Posterior cingulate gyrus (tissue), 11 donors: Measurements from ENCODE around the gene DCAF6.
A peak's percentile ranks its signal among the peaks of the same experiment; 100 is the strongest.
"Not testable (repeated sequence)": the region's sequence is repeated elsewhere in the genome, so short reads cannot be mapped to it uniquely, and the experiment has no call there.

ENCODE experiments used
- DNase-seq, 10 donors: peaks; one replicate each; pipeline versions ENCODE4 v3.0.0 to v3.0.0-alpha.2; 2020 to 2021; ENCODE audit warnings: mixed read lengths in 3 of 10
- intact Hi-C: fragments of 100-400 bp; cut with DNase I; formaldehyde crosslinking; loops from one replicate; pipeline ENCODE4 v1.15.1; 2023

DCAF6 gene

GRCh38 chr1:167936068-167936929 is at the start of gene DCAF6:
DCAF6 (plus strand) TSS chr1:167936683; CDS start chr1:167936912, 229 bp downstream.
- intact Hi-C loops: loop anchor here (2.0 to 10.0 kb wide), 3 partner anchors 121 to 214 kb away; partner anchors contain the start of gene MPZL1
- peak; percentile 90 to 99 (median 94) for DNase-seq

GRCh38 chr1:167887187-167887586 is 49.3 kb upstream of the DCAF6 start:
- DNase-seq, intact Hi-C loops: not testable (repeated sequence)

- intact Hi-C loops: no loop called here
- DNase-seq: no peak
Measured at GRCh38 chr1:167890400-167890799, 46.1 kb upstream of the DCAF6 start.

GRCh38 chr1:167893798-167894197 is 42.7 kb upstream of the DCAF6 start:
- intact Hi-C loops: no loop called here
- DNase-seq: peak in 1 of 10 donors; percentile 22

- DNase-seq: no peak
- intact Hi-C loops: no loop called here
Measured at GRCh38 chr1:167898578-167899222, 37.8 kb upstream of the DCAF6 start.

GRCh38 chr1:167899253-167899681 is 37.2 kb upstream of the DCAF6 start:
- intact Hi-C loops: no loop called here
- peak in 1 of 10 donors; percentile 64 for DNase-seq

- intact Hi-C loops: no loop called here
- no peak for DNase-seq
Measured at GRCh38 chr1:167900907-167901306, 35.6 kb upstream of the DCAF6 start.

- intact Hi-C loops: no loop called here
- DNase-seq: peak in 1 of 10 donors; percentile 68
Measured at GRCh38 chr1:167904652-167905130, 31.8 kb upstream of the DCAF6 start.

GRCh38 chr1:167905182-167905581 is 31.3 kb upstream of the DCAF6 start:
- DNase-seq: no peak
- intact Hi-C loops: no loop called here

- no peak for DNase-seq
- intact Hi-C loops: no loop called here
Measured at GRCh38 chr1:167905671-167906070, 30.8 kb upstream of the DCAF6 start.

- intact Hi-C loops: no loop called here
- no peak for DNase-seq
Measured at GRCh38 chr1:167909691-167910180, 26.7 kb upstream of the DCAF6 start.

- intact Hi-C loops: no loop called here
Measured at GRCh38 chr1:167910530-167910929, 26.0 kb upstream of the DCAF6 start.

GRCh38 chr1:167911413-167911812 is 25.1 kb upstream of the DCAF6 start:
- peak in 1 of 10 donors; percentile 47 for DNase-seq
- intact Hi-C loops: no loop called here

More at GRCh38 chr1:167910530-167910929, 26.0 kb upstream of the DCAF6 start:
- no peak for DNase-seq

GRCh38 chr1:167912294-167912693 is 24.2 kb upstream of the DCAF6 start:
- intact Hi-C loops: no loop called here
- DNase-seq: peak in 1 of 10 donors; percentile 24

GRCh38 chr1:167913895-167914496 is 22.5 kb upstream of the DCAF6 start, which contains the start of gene ADCY10:
ADCY10 (minus strand) TSS chr1:167914134; CDS start chr1:167905140, 8,994 bp downstream.
- intact Hi-C loops: no loop called here

GRCh38 chr1:167915569-167915968 is 20.9 kb upstream of the DCAF6 start:
- DNase-seq: no peak
- intact Hi-C loops: no loop called here

More at GRCh38 chr1:167913895-167914496, 22.5 kb upstream of the DCAF6 start, which contains the start of gene ADCY10:
- no peak for DNase-seq

GRCh38 chr1:167916766-167917511 is 19.5 kb upstream of the DCAF6 start:
- intact Hi-C loops: no loop called here

GRCh38 chr1:167922023-167922422 is 14.5 kb upstream of the DCAF6 start:
- intact Hi-C loops: no loop called here

More at GRCh38 chr1:167916766-167917511, 19.5 kb upstream of the DCAF6 start:
- DNase-seq: no peak

GRCh38 chr1:167922611-167923074 is 13.8 kb upstream of the DCAF6 start:
- DNase-seq: no peak
- intact Hi-C loops: no loop called here

More at GRCh38 chr1:167922023-167922422, 14.5 kb upstream of the DCAF6 start:
- DNase-seq: no peak
